ENCODE data around the gene SEMA4D.

SEMA4D gene

DNA sequence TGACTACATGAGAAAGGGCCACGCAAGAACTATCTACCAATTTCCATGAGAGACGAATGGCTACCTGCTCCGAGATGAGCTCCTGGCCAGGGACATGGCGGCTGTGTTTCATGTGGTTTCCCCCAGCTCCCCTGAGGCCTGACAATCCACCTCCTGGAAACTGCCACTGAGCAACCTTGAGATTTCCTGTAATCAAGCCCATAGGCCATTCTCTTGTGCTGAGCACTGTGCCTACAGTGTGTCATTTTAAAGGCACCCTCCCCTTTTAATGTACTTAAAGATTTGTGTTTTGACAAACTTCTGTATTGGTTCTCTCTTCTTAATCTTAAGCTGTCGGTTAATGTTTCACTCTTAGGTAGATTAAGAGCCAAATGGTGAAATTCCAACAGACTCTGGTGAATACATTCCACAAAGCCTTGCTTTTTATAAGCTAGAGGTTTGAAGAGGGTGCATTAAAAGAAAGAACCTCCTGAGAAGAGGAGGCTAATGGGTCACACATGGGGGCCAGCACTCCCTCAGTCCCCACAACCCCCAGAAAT, 107.3 kb downstream of the SEMA4D start:
- DNase-seq (ENCODE audit: low read depth in 1 of 2, low spot score in 1 of 2): no peak

DNA sequence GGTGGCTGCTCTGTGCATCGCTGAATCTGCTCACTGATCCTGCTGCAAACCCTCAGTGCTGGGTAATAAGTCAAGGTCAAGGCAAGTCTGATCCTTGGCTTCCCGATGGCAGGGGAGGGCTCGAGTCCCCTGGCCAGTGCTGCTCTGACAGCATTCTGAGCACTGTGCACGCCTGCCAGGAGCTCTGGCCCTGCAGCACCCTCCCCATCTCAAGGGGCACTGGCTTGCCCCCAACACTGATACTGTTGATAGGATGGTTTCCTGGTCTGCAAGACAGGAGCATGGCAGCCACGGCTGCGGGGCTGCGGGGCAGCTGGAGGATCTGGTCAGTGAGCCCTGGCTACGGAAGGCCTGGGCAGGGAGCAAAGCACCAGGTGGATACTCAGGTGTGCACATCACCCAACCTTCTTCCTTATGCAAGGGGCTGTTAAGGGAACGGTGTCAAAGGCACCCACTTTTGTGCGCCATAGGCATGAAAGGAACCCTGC, 107.8 kb downstream of the SEMA4D start:
- no peak for DNase-seq (ENCODE audit: low read depth in 1 of 2, low spot score in 1 of 2)

DNA sequence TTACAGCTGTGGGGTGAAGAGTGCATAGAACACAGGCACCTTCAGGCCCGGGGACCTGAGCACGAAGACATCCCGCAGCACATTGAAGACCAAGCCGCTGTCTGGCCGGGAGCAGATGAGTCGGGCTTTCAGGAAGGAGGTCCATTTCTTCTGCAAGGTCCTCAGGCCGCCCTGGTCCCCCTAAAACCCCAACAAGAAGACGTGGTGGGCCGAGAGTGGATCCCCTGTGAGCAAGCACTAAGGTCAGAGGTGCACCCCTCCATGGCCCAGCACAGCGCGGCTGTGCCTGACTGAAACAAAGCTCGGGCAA, 109.1 kb downstream of the SEMA4D start:
- DNase-seq (ENCODE audit: low read depth in 1 of 2, low spot score in 1 of 2): no peak

DNA sequence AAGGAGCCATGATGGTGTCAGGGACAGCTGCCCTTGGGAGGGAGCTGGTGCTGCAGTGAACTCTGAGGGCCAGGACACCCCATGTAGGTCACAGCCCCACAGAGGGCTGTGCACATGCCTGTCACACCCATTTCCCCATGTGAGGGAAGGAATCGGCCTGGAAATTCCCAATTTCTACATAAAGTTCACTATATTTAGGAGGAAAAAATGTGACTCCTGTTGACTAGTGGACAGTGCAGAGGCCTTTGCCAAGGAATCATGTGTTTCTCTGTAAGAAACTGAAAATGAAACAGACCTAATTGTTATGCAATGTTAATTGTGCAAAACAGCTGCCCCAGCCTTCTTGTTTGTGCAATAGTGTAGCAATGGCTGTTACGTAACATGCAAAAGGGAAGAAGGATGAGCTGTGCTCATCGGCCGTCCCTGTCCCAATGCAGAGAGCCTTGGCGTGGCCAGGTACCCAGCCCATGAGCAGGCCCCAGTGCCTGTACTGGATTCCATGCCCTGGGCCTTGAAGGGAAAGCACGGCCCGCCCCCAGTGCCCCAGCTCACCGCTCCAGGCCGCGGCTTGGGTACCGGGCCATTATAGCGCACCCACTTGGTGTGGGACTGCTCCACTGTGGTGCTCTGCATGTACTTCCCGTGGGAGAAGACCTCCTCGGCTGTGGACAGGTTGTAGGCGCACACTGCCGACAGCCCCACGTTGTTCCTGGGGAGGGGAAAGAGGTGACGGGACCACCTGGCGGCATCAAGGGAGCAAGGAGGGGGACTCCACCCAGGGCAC, 109.6 kb downstream of the SEMA4D start:
- DNase-seq (ENCODE audit: low read depth in 1 of 2, low spot score in 1 of 2): no peak

DNA sequence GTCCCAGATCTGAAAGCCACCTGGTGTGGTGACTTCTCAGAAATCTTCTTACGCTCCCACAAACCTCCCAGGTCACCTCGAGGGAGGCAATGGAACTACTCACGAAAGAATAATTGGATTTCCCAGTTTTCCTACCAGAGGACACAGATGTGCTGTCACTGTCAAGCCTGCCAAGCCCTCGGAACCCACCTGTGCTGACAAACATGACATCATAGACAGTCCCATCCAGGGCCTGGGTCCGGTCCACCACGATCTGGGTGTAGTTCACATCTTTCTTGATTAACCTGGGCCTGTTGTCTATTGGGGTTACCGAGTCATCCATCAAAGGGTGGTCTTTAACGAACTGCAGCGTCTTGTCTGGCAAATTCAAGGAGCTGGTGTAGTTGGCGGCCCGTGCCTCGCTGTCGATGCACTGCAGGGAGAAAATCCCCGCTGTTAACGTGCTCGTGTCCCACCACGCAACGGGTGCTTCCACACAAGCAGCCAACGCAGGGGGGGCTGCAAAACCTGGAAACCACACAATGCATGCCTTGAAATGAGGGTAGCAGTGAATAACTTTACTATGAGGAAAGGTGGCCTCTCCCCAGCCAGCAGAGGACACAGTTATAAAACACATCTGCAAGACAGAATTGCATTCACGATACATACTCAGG, 110.6 kb downstream of the SEMA4D start:
- no peak for DNase-seq (ENCODE audit: low read depth in 1 of 2, low spot score in 1 of 2)

DNA sequence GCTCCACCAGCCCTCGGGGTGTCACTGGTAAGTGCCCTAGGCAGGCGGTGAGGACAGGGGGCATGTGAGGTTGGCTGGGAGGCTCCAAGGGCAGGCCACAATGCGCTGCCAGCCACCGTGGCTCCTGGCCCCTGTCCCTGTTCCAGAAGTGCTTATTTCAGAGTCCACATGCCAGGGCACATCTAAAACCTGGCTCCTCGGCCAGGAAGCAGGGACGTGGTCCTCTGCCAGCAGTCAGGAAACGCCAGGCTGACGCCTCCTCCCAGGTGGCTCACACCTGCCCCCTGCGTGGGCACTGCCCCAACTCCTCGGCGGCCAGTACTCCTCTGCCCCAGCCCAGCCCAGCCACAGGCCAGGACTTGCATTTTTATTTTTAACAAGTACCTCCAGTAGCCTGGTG, 111.1 kb downstream of the SEMA4D start:
- no peak for DNase-seq (ENCODE audit: low read depth in 1 of 2, low spot score in 1 of 2)

DNA sequence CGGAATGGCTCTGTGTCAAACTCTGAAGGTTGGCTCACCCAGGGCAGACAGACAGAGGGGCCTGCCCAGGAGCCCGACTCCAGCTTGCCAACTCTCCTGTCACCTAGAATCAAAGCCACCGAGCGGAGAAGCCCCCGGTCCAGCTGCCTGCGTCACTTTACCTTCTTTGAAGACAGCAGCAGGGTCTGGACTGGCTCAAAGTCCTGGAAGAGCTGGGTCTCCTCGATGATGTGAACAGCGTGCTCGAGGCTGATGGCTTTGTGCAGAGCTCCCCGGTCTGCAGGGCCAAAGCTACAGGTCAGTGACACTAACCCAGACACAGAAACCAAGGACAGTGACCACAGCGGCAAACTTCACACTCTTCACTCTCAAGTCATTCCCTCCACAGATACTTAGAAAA, 111.7 kb downstream of the SEMA4D start:
- no peak for DNase-seq (ENCODE audit: low read depth in 1 of 2, low spot score in 1 of 2)

DNA sequence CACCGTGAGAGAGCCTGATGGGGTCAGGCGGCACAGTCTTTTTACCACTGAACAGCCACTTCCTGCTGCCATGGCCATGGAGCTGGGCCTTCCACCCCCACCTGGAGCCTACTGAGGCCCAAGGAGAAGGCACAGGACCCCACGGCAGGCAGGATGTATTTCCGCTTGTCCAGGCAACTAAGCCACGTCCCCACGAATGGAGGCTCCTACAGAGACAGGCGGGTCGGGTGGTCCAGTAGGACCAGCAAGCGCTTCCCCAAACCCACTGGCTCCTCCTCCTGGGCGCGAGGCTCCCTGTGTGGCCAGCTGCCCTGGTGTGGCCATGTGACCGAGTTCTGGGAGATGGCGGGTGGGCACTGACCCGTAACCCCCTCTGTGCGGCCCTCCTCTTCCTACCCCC, 113.1 kb downstream of the SEMA4D start:
- no peak for DNase-seq (ENCODE audit: low read depth in 1 of 2, low spot score in 1 of 2)

DNA sequence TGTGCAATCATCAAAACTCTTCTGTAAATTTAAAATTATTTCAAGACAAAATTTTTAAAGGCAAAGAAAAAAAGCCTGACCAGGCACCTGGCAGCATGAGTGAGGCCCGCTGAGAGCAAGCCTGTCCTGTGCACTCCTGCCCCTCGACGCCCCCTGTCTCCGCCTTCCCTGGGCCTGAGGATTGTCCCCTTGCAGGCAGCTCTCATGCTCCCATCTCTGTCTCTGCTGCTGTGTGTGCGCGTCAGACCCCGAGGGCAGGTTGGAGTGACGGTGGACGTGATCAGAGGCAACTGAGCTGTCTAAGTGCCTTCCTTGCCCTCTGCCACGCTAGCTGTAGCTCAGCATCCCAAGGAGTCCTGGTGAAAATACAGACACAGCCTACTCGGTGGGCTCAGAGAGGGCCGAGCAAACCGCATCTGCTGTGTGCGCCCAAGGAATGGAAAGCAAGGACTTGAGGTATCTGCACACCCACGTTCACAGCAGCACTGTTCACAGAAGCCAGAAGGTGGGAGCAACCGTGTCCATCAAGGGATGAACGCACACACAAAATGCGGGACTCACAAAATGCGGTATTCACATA, 114.1 kb downstream of the SEMA4D start:
- no peak for DNase-seq (ENCODE audit: low read depth in 1 of 2, low spot score in 1 of 2)

DNA sequence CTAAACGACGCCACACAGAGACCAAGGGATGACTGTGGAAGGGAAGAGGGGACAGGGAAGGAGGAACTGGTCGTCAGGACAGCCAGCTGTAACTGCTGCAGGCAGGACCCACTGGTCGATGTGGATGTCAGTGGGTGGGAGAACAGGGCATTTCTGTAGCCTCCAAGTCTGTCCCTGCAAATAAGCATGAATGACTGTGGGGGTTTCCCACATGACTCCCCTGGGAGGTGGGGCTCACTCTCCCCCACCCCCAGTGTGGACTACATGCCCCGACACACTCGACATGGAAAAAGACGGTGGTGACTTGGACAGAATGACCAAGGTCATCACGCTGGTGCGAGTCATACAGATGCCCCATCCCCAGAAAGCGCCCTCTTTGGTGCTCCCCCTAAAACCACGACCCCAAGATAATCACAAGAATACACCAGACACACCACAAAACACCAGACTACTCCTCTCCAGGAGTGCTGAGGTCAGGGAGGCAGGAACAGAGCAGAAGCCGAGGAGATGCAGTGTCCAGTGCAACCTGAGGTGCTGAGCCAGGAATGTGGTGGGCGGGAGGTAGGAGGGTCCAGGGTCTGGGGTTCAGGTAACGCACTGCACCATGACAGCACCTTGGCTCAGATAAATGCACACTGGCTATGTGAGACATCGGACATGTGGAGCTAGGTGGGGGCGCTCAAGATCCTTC, 114.7 kb downstream of the SEMA4D start:
- no peak for DNase-seq (ENCODE audit: low read depth in 1 of 2, low spot score in 1 of 2)

DNA sequence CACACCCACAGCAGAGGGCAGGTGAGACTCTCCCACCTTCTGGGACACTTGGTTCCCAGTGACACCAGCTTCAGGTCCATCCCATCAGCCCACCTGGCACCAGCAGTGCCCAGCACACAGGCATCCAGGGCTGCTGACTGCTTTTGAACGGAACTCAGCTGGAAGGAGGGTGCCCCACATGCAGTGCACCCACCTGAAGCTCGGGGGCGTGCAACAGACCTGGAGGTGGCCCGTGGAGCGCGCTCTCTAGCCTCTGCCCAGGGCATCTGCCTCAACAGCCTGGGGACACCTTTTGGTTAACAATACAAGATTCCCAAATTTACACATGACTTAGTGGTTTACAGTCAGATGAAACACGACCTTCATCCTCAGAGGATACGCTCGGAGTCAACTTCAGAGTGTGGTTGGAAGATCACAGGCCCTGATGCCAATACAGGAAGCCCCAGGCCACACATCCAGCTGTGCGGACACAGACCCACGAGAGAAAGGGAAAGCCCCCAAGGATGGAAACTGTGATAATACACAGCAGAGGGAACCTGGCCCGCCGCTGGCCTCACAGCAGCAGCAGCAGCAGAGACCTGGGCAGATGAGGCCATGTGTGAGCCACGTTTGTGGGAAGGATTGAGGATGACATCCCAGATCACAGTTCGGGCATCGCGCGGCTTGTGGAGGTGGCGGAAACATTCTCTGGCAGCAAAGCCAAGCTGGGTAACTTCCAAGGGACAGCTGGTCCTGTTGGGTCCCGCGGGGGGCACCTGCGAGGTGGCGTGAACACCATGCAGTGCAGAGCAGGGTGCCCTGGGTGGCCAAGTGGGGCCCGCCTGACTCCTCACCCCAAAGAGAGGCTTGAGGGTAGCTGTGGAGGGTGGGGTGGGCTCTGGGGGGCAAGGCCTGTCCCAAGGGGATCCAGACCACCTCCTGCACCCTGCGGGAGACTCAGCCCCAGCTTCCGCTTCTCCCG, 115.6 kb downstream of the SEMA4D start:
- no peak for DNase-seq (ENCODE audit: low read depth in 1 of 2, low spot score in 1 of 2)

DNA sequence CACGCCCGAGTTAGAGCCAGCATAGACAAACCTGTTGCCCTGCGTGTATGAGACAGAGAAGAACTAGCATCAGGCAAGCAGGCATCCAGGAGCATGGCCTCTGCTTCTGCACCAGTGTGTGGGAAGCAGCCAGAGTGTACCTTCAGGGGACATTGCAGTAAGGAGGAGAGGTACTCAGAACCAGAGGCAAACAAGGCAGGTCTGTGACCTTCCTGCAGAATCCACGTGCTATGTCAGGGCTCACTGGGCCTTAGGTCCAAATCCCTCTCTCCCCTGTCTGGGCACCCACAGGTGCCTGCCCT, 116.7 kb downstream of the SEMA4D start:
- no peak for DNase-seq (ENCODE audit: low read depth in 1 of 2, low spot score in 1 of 2)

DNA sequence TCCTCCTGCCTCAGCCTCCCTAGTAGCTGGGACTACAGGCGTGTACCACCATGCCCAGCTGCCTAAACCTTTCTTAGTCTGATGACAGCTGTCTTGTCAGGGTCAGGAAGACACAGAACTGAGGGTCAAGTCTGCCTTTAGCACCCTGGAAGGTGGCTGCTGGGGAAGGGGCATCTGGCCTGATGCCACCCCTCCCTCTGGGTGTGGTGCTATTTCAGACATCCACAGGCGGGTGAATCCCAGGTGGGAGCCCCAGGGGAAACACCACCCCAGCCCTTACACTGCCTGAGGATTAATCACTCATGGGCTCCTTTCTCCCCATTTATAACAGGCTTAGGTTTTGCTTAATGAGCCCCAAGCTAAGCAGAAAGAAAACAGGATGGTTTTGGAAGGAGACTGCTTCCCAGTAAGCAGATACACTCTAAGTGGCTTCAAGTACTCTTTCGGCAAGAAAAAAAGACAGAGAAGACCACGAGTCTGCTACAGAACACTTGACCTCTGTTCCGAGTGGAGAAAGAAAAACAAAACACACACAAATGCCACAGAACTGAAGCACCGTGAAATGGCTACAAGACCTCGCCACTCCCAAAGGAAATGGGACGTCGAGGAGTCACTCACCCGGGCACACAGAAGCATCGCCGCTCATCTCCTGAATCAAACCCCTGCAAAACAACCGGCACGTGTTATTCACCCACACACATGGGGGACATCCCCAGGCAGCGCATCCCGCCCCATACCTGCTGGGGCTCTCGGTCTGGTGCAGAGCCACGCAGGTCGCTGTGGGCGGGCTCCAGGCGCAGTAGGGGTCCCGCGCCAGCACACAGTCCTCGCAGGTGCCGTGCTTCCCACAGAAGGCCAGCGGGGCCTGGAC, 117.2 kb downstream of the SEMA4D start:
- DNase-seq (ENCODE audit: low read depth in 1 of 2, low spot score in 1 of 2): no peak

DNA sequence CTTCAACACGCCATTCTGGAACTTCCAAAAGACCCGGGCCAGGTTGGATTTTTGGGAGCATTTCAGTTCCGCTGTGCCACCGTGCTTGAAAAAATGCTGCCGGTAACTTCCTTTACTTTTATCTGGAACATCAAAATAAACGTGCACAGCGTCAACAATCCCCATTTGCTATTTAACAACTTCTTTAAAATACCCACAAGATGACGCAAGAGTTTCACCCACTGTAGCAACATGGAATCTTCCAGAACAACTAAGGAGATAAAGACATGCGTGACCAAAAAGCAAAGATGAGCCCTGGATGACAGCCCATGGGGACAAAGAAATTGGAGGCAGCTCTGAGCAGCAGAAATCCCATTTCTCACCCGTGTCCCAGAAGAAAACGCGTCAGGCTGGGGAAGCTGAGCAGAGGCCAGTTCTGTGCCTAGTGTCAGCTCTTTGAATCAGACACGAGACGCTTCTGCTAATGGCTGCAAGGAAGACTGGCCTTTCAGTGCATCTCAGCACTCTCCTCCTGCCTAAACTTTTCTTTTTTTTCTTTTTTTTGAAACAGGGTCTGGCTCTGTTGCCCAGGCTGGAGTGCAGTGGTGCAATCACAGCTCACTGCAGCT, 118.3 kb downstream of the SEMA4D start:
- DNase-seq (ENCODE audit: low read depth in 1 of 2, low spot score in 1 of 2): no peak

DNA sequence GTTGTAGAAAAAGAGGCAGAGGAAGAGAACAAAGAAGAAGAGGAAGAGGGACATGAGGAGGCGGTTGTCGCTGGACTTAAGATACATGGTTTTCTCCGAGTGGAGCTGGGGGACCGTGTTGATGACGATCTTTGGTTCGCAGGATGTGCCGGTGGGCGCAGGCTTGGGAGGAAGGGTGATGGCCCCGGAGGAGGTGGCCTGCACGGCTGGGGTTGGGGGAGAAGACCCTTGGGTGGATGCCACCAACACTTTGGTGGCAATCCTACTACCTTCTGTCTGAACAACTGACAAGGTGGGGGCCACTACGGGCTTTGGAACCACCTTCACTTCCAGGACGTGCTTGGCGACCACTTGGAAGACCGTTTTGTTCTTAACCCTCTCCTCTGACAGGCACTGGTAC, 118.9 kb downstream of the SEMA4D start:
- DNase-seq (ENCODE audit: low read depth in 1 of 2, low spot score in 1 of 2): no peak

DNA sequence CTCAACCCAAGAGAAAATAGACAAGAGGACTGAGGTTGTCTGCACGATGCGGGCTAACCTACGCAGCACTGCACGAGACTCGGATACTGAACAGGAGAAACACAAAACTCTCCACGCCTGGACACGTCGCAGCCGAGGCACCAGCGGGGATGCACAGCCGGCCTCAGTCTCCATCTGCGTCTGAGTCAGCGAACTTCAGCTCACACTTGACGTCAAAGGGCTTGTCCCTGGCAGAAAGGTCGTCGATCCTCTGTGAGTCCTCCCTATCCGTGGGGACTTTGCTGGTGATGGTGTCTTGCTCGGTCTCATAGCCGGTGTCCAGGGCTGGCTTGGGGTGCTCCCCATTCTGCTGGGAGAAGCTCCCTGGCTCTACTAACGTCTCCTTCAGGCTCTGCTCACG, 119.4 kb downstream of the SEMA4D start:
- no peak for DNase-seq (ENCODE audit: low read depth in 1 of 2, low spot score in 1 of 2)

DNA sequence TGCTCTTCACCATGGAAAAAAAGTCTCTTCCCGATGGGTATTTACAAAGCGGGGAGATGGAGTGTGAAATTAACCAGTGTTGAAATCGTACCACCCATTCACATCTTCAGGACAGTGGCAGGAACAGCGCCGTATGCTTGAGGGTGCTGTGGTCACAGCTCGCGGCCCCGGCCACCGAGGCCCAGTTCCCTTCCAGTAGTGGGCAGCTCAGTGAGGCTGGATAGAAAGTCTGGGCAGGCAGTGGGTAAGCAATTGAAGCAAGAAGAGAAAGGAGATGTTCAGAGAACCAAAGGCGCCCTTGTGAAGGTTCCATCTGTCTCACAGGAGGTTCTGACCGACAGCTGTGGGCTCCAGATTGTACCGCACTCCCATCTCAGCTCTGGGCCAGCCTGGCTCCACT, 120.5 kb downstream of the SEMA4D start:
- DNase-seq (ENCODE audit: low read depth in 1 of 2, low spot score in 1 of 2): no peak

DNA sequence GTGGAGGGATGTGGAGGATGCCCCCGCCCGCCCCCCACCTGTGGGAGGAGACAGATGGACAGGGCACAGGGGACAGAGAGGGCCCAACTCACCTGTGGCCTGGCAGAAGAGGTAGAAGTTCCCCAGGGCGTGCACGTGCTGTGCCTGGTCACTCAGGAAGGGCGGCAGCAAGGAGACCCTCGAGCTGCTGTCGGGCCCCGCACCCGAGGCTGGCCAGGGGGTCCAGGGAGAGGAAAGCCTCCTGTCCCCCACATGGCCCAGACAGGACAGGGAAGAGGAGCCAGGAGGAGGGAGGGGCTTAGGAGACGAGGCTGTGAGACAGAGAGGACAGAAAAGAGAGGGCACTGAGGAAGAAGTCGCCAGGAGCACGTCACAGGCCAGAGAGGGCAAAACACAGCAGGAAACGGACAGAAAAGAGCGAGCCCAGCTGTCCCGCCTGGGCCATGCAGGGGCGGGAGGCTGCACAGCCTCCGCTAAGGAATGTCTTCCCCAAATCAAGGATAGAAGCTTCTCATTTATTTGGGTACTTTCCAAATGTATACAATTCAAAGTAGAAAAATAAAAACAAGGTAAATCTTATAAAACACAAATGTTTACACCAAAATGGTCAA, 121.1 kb downstream of the SEMA4D start:
- DNase-seq (ENCODE audit: low read depth in 1 of 2, low spot score in 1 of 2): no peak

DNA sequence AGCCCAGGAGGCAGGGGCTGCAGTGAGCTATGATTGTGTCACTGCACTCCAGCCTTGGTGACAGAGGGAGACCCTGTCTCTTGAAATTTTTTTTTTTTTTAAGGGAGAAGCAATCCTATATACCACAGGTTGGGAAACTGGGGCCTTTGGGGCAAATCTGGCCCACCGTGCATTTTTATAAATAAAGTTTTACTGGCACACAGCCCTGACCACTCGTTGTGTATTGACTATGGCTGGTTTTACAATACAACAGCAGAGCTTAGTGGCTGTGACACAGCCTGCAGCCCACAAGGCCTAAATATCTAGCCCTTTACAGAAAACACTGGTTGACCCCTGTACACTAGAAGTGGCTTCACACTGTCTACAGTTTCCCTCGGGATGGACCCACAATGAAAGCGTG, 121.6 kb downstream of the SEMA4D start:
- DNase-seq (ENCODE audit: low read depth in 1 of 2, low spot score in 1 of 2): no peak

Data from stimulated activated CD4-positive, alpha-beta T cell treated with anti-CD3 and anti-CD28 coated beads, Interleukin-15, amount 100 ng/mL, for 1 hour (primary cell).